Colonic mucosa (tissue), 4 donors: ENCODE results near the gene P4HA3. TPM values are rescaled to one million over a fixed set of nuclear protein-coding genes. Genes with fewer than 3 reads are reported as not detected.

Experiments
- DNase-seq: peaks from one replicate; pipeline ENCODE4 v3.0.0-alpha.2; 2020
- H3K27ac ChIP-seq: fragments of 200-600 bp; one replicate; pipeline ENCODE4 v1.8.0; 2021
- H3K27me3 ChIP-seq: fragments of 200-600 bp; one replicate; pipeline ENCODE4 v1.8.0; 2021
- H3K36me3 ChIP-seq: fragments of 200-600 bp; one replicate; pipeline ENCODE4 v1.8.0; 2021
- H3K4me1 ChIP-seq: fragments of 200-600 bp; one replicate; pipeline ENCODE4 v1.8.0; 2021; ENCODE audit warnings: mild to moderate bottlenecking
- H3K4me3 ChIP-seq: fragments of 200-600 bp; one replicate; pipeline ENCODE4 v1.8.0; 2021
- H3K9ac ChIP-seq, 2 donors: one replicate each; pipeline ENCODE4 v1.7.0; 2013; ENCODE audit warnings: control low read depth in 2 of 2, low read depth in 2 of 2, low read length in 2 of 2
- H3K9me3 ChIP-seq: fragments of 200-600 bp; one replicate; pipeline ENCODE4 v1.8.0; 2021
- CTCF ChIP-seq: fragments of 200-600 bp; IDR thresholded peaks from one replicate; pipeline ENCODE4 v1.8.0; 2022; ENCODE audit warnings: antibody characterized with exemption, mild to moderate bottlenecking
- intact Hi-C: fragments of 100-400 bp; cut with DNase I; formaldehyde crosslinking; loops from one replicate; pipeline ENCODE4 v1.14.1; 2022
- total RNA-seq, 2 donors: library from RNA; stranded (reverse); fragmentation: NEBNext Ultra II Directional in 1 of 2; extraction: Animal tissue kit (Norgen Biotek cat#: 25700) in 1 of 2; gene quantifications; one replicate each; pipeline ENCODE4 v1.2.1, GENCODE V29; 2021
- donor health status: healthy.
- donor health status: DM: no; HTN: no; CAD: no.
- donor health status: DM: no; HTN: no; CAD: no.

The P4HA3 gene
- total RNA-seq, 2 donors from 2014 or later: 0.12 to 0.85 TPM

GRCh38 chr11:74220376-74220775 lies 91.1 kb downstream of the P4HA3 start:
- no peak overlapping the region for H3K4me3 ChIP-seq
- no peaks in the 10 kb centered on the region for H3K27me3 ChIP-seq
- no peak overlapping the region for H3K27ac ChIP-seq
- DNase-seq: no peak
- no peaks in the 10 kb centered on the region for H3K36me3 ChIP-seq
- intact Hi-C loops: no loop called here
- H3K4me1 ChIP-seq: no peaks in the 10 kb centered on the region
- TF ChIP-seq CTCF: no peak
- no peaks in the 10 kb centered on the region for H3K9me3 ChIP-seq
- H3K9ac ChIP-seq: no peak overlapping the region

Other genes with a start within 250 kb of the P4HA3 start
- gene C2CD3, start 140.6 kb downstream of the P4HA3 start, total RNA-seq: 10 to 100 TPM; 19.9 to 25.7 TPM
- gene PPME1, start 140.4 kb downstream of the P4HA3 start, total RNA-seq: 10 to 100 TPM; 44.1 to 61.5 TPM
- 10 to 100 TPM in 1 of 2 donors, 1 to 10 TPM in 1; 7.8 to 11.1 TPM for gene PGM2L1, start 86.8 kb upstream of the P4HA3 start, total RNA-seq
- 10 to 100 TPM; 31.9 to 41.2 TPM for gene KCNE3, start 155.9 kb upstream of the P4HA3 start, total RNA-seq
- gene LIPT2, start 182.1 kb upstream of the P4HA3 start, total RNA-seq: 1 to 10 TPM; 3.9 to 4.4 TPM